BLaER1 (cell line): ENCODE measurements around the gene LIMA1.

Experiments used
- H3K27ac ChIP-seq: shearing (Covaris generic); formaldehyde crosslinking; 2 replicates; pipeline ENCODE4 v1.8.1; 2022
- H3K27me3 ChIP-seq: shearing (Covaris generic); formaldehyde crosslinking; 2 replicates; pipeline ENCODE4 v1.8.1; 2022
- H3K36me3 ChIP-seq: shearing (Covaris generic); formaldehyde crosslinking; 2 replicates; pipeline ENCODE4 v1.8.1; 2022
- H3K4me1 ChIP-seq: shearing (Covaris generic); formaldehyde crosslinking; 2 replicates; pipeline ENCODE4 v1.8.1; 2022
- H3K4me2 ChIP-seq: shearing (Covaris generic); formaldehyde crosslinking; 2 replicates; pipeline ENCODE4 v1.8.1; 2022
- H3K4me3 ChIP-seq: shearing (Covaris generic); formaldehyde crosslinking; 2 replicates; pipeline ENCODE4 v1.8.1; 2022
- H3K9ac ChIP-seq: shearing (Covaris generic); formaldehyde crosslinking; 2 replicates; pipeline ENCODE4 v1.8.1; 2022
- H3K9me3 ChIP-seq: shearing (Covaris generic); formaldehyde crosslinking; 2 replicates; pipeline ENCODE4 v1.8.1; 2022
- H4K20me1 ChIP-seq: shearing (Covaris generic); formaldehyde crosslinking; 2 replicates; pipeline ENCODE4 v1.8.1; 2022
- Cebpa-rat ChIP-seq: shearing (Covaris generic); IDR thresholded peaks from 2 replicates; pipeline ENCODE4 v1.8.1; 2022

LIMA1 gene

DNA sequence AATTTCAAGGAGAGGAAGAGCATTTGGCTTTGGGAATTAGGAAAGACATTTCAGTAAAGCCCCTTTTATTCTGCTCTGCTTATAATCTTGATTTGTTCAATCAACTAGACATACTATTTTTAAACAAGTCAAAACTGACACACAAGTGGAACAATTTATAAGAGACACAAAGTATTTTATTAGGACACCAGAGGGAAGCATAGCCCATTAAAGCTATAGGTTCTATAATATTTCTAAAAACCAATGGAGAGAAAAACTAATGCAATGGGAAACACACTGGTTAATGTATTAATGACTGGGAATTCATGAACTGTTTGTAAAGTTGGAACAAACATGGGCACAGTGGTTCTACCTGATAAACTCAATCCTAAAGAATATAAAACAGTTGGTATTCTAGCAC lies 100.9 kb downstream of the LIMA1 start:
- Histone ChIP-seq H3K4me1 (peaks cover 11% of the 10 kb centered on the region), H3K9ac (no peak overlapping the region), H4K20me1 (no peaks in the 10 kb centered on the region), H3K27me3 (no peaks in the 10 kb centered on the region), H3K4me2 (no peak overlapping the region), H3K27ac (no peak overlapping the region), H3K4me3 (no peak overlapping the region), H3K9me3 (no peaks in the 10 kb centered on the region), H3K36me3 (peaks cover 18% of the 10 kb centered on the region; the same call in 1 of the 2 replicates)
- TF ChIP-seq Cebpa-rat = no peak

GRCh38 chr12:50181691-50182090 lies 101.6 kb downstream of the LIMA1 start:
- Histone ChIP-seq H3K4me1 (peaks cover 11% of the 10 kb centered on the region), H3K9ac (no peak overlapping the region), H3K4me2 (no peak overlapping the region), H3K27ac (no peak overlapping the region), H3K36me3 (peaks cover 23% of the 10 kb centered on the region; the same call in 1 of the 2 replicates), H4K20me1 (no peaks in the 10 kb centered on the region), H3K9me3 (no peaks in the 10 kb centered on the region), H3K4me3 (no peak overlapping the region), H3K27me3 (no peaks in the 10 kb centered on the region)
- no peak for TF ChIP-seq Cebpa-rat

DNA sequence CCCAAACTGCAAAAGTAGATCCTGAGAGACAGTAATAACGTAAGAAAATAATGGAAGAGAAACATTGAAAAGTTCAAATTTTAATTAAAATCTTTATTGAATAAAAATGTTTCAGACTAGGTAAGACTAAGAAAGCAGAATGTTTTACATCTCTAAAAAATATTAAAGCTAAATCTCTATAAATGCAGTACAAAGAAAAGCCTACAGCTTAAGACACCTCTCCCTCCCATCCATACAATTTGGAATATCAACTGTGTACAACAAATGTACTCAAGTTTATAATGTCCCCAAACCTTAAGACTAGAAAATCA lies 107.6 kb downstream of the LIMA1 start:
- Histone ChIP-seq H3K4me3 (no peak overlapping the region), H3K36me3 (peaks cover 20% of the 10 kb centered on the region; the same call in 1 of the 2 replicates), H3K9ac (no peak overlapping the region), H3K27me3 (no peaks in the 10 kb centered on the region), H4K20me1 (no peaks in the 10 kb centered on the region), H3K4me2 (no peak overlapping the region), H3K4me1 (peaks cover 9% of the 10 kb centered on the region; the same call in 1 of the 2 replicates), H3K27ac (no peak overlapping the region), H3K9me3 (no peaks in the 10 kb centered on the region)
- no peak for TF ChIP-seq Cebpa-rat

- Histone ChIP-seq H3K27ac (no peak overlapping the region), H4K20me1 (no peaks in the 10 kb centered on the region), H3K4me1 (peaks cover 9% of the 10 kb centered on the region; the same call in 1 of the 2 replicates), H3K9me3 (no peaks in the 10 kb centered on the region), H3K9ac (no peak overlapping the region), H3K4me2 (no peak overlapping the region), H3K36me3 (peaks cover 19% of the 10 kb centered on the region; the same call in 1 of the 2 replicates), H3K27me3 (no peaks in the 10 kb centered on the region), H3K4me3 (no peak overlapping the region)
- no peak for TF ChIP-seq Cebpa-rat
Observed at GRCh38 chr12:50174971-50175715, 108.2 kb downstream of the LIMA1 start.

- Histone ChIP-seq H3K27me3 (no peaks in the 10 kb centered on the region), H4K20me1 (peaks cover 15% of the 10 kb centered on the region; the same call in 1 of the 2 replicates), H3K4me3 (peak within 1 kb of the TSS; percentile 78), H3K9me3 (no peaks in the 10 kb centered on the region), H3K4me1 (peaks cover 33% of the 10 kb centered on the region), H3K27ac (peak within 1 kb of the TSS; percentile 86), H3K4me2 (peak within 1 kb of the TSS; percentile 91), H3K36me3 (no peaks in the 10 kb centered on the region), H3K9ac (peak within 1 kb of the TSS; percentile 83)
- TF ChIP-seq Cebpa-rat = no peak
Observed at GRCh38 chr12:50167049-50167828, 116.1 kb downstream of the LIMA1 start, which contains the start of gene CERS5. TSS of gene CERS5 (minus strand) at chr12:50167369. CDS start at chr12:50167297, 72 bp downstream.

DNA sequence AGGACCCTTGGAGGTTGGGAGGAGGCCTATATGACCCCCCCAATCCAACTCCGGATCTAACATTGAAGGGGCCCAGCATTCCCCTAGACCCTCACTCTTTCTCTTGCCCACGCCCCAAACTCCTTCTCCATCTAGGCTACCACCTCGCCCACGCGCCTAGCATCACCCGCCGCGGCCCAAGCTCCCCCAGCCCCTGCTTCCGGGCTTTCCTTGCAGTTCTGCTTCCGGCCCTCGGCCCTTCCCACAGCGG lies 116.6 kb downstream of the LIMA1 start:
- Histone ChIP-seq H3K4me3 (peak overlapping the region; percentile 78), H3K9me3 (no peaks in the 10 kb centered on the region), H3K27me3 (no peaks in the 10 kb centered on the region), H3K4me1 (peaks cover 29% of the 10 kb centered on the region), H3K27ac (peak overlapping the region; percentile 86), H4K20me1 (peaks cover 15% of the 10 kb centered on the region; the same call in 1 of the 2 replicates), H3K36me3 (no peaks in the 10 kb centered on the region), H3K9ac (peak overlapping the region; percentile 83), H3K4me2 (peak overlapping the region; percentile 91)
- TF ChIP-seq Cebpa-rat = no peak

- no peak overlapping the region for H3K4me3 ChIP-seq
- no peak overlapping the region for H3K9ac ChIP-seq
Observed at GRCh38 chr12:50164963-50165362, 118.4 kb downstream of the LIMA1 start.

DNA sequence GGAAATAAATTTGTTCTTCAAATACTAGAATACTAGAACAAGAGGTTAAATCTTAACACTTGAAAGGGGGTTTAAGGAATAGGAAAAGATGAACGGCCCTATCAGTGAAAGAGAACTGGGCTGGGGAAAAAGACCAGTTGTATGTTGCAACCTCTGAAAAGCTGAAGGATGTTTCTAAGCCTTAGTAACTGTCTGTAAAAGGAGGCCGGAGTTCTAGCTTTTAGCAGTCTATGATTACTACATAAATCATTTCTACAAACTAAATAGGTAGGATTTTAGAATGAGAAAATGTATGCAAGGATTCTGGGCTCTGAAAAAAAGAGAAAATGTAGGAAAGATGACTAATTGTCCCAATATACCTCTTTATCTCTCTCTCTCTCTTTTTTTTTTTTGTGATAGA lies 121.1 kb downstream of the LIMA1 start:
- no peak overlapping the region for H3K9ac ChIP-seq
- H3K4me3 ChIP-seq = no peak overlapping the region
- H3K4me1 ChIP-seq = peaks cover 22% of the 10 kb centered on the region
- H3K9me3 ChIP-seq = peaks cover 2% of the 10 kb centered on the region; the same call in 1 of the 2 replicates
- TF ChIP-seq Cebpa-rat = no peak
- no peak overlapping the region for H3K27ac ChIP-seq
- peaks cover 16% of the 10 kb centered on the region for H3K36me3 ChIP-seq
- peaks cover 47% of the 10 kb centered on the region for H4K20me1 ChIP-seq
- no peaks in the 10 kb centered on the region for H3K27me3 ChIP-seq
- no peak overlapping the region for H3K4me2 ChIP-seq

More at GRCh38 chr12:50164963-50165362, 118.4 kb downstream of the LIMA1 start:
- no peaks in the 10 kb centered on the region for H3K9me3 ChIP-seq
- H3K4me2 ChIP-seq = peak overlapping the region; percentile 91
- no peak overlapping the region for H3K27ac ChIP-seq
- peaks cover 29% of the 10 kb centered on the region for H3K4me1 ChIP-seq
- TF ChIP-seq Cebpa-rat = no peak
- H3K36me3 ChIP-seq = no peaks in the 10 kb centered on the region
- H4K20me1 ChIP-seq = peaks cover 30% of the 10 kb centered on the region
- H3K27me3 ChIP-seq = no peaks in the 10 kb centered on the region

DNA sequence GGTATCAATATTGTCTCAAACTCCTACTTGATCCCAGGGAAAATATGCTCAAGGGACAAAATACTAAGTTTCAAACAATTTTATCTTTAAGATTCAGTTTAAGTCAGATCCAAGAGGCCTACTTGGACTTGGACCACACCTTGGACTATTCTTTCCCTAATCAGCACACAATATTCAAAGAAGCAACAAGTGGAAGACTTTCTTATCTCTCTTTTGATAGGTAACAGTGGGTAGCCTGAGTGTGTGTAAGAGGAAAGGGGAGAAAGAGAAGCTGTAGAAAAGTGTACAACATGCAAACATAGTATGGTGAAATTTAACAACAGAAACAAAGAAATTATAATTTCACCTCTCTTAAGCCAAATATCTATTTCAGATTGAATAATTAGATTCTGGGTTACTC lies 122.7 kb downstream of the LIMA1 start:
- no peak for TF ChIP-seq Cebpa-rat
- no peak overlapping the region for H3K27ac ChIP-seq

DNA sequence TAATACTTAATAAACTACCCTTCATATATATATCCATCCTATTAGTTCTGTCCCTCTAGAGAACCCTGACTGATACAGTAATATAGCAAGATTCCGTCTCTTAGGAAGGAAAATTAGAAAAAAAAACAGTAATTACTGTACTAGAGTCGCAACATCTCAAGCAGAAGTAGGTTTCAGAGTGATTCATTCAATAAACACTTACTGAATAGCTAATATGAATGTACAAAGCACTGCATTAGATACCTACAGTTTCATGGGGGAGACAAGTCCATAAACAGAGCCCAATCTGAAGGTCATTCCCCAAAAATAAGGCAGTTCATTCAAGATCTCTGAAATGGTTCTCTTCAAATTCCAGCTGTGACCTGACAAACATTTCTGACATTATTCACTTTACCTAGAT lies 126.1 kb downstream of the LIMA1 start:
- Histone ChIP-seq H3K36me3 (peaks cover 50% of the 10 kb centered on the region), H3K9me3 (peaks cover 9% of the 10 kb centered on the region), H3K27ac (no peak overlapping the region), H3K27me3 (no peaks in the 10 kb centered on the region), H4K20me1 (peaks cover 56% of the 10 kb centered on the region), H3K4me3 (no peak overlapping the region), H3K9ac (no peak overlapping the region), H3K4me2 (no peak overlapping the region), H3K4me1 (no peaks in the 10 kb centered on the region)
- TF ChIP-seq Cebpa-rat = no peak

More for the DNA sequence above, 122.7 kb downstream of the LIMA1 start:
- Histone ChIP-seq H3K27me3 (no peaks in the 10 kb centered on the region), H3K4me2 (no peak overlapping the region), H3K9ac (no peak overlapping the region), H3K4me3 (no peak overlapping the region), H3K4me1 (peaks cover 14% of the 10 kb centered on the region), H4K20me1 (peaks cover 55% of the 10 kb centered on the region), H3K36me3 (peaks cover 25% of the 10 kb centered on the region), H3K9me3 (peaks cover 9% of the 10 kb centered on the region)
